GM21737 (cell line): ENCODE measurements around the gene FBLN7.

Experiments
- ATAC-seq: cut with Tn5 transposase; IDR thresholded peaks from one replicate; pipeline ENCODE4 v1.9.1; 2021; ENCODE audit warnings: mild to moderate bottlenecking, moderate library complexity; ENCODE audit not compliant: unreplicated experiment

FBLN7 gene

GRCh38 chr2:112220831-112221230 lies 82.6 kb downstream of the FBLN7 start:
- ATAC-seq, result no peak

GRCh38 chr2:112229348-112229747 lies 91.2 kb downstream of the FBLN7 start:
- no peak for ATAC-seq

GRCh38 chr2:112230371-112230770 lies 92.2 kb downstream of the FBLN7 start:
- no peak for ATAC-seq
